SU-DHL-6 (cell line): Measurements from ENCODE around the gene GHR.

Source experiments
- EZH2phosphoT487 ChIP-seq: fragments of 200-600 bp; sonication (generic), shearing (Covaris generic); conservative IDR thresholded peaks from 2 replicates; pipeline ENCODE4 v1.6.1; 2018; ENCODE audit warnings: mild to moderate bottlenecking, antibody characterized with exemption, low read length, moderate library complexity, mixed read lengths
- TF ChIP-seq, protein P1 (sequence below): fragments of 200-600 bp; sonication (generic); IDR thresholded peaks from one replicate; pipeline ENCODE4 v1.5.1; 2017; ENCODE audit warnings: antibody characterized with exemption, mild to moderate bottlenecking, low read length, moderate library complexity; ENCODE audit not compliant: insufficient read depth, poor library complexity, severe bottlenecking

DNA sequence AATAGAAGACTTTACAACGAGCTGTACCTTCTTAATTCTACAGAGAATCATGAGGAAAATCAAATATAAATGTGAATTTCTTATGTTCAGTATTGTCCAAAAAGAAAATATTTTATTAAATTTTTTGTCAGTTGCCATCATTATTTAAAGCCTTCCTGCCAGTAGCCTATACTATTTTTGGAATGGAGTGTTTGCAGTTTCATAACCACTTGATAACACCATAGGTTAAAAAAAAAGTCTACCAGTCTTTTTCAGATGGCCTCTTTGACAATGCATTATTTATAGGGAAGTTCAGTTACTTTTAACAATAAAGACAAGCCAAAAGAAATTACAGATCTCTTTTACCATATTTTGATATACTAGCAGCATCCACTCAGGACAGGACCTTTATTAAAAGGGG, 253.1 kb downstream of the GHR start:
- TF ChIP-seq, protein P1, sequence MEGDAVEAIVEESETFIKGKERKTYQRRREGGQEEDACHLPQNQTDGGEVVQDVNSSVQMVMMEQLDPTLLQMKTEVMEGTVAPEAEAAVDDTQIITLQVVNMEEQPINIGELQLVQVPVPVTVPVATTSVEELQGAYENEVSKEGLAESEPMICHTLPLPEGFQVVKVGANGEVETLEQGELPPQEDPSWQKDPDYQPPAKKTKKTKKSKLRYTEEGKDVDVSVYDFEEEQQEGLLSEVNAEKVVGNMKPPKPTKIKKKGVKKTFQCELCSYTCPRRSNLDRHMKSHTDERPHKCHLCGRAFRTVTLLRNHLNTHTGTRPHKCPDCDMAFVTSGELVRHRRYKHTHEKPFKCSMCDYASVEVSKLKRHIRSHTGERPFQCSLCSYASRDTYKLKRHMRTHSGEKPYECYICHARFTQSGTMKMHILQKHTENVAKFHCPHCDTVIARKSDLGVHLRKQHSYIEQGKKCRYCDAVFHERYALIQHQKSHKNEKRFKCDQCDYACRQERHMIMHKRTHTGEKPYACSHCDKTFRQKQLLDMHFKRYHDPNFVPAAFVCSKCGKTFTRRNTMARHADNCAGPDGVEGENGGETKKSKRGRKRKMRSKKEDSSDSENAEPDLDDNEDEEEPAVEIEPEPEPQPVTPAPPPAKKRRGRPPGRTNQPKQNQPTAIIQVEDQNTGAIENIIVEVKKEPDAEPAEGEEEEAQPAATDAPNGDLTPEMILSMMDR, result no peak
- no peak for TF ChIP-seq EZH2phosphoT487
